Activated naive CD8-positive, alpha-beta T cell treated with anti-CD3 and anti-CD28 coated beads, Interleukin-2, amount 10 ng/mL, durations not matched to agents 7 days and 5 days (primary cell): ENCODE measurements around the gene BNC2. TPM values are rescaled to one million over a fixed set of nuclear protein-coding genes. Genes with fewer than 3 reads are reported as not detected.

ENCODE experiments used
- ATAC-seq: fragments of 150-1000 bp; cut with Tn5 transposase; one replicate; pipeline ENCODE4 v1.10.0; 2021; ENCODE audit warnings: low read depth, moderate library complexity
- POLR2A ChIA-PET: fragments of 350-600 bp; sonication (Branson Sonifier 250); formaldehyde crosslinking; loops from one replicate; lab custom pipeline; 2021; ENCODE audit warnings: antibody characterized with exemption; lab: Charles Lee
- DNase-seq: peaks from one replicate; pipeline ENCODE4 v3.0.0; 2021
- H3K27ac Mint-ChIP-seq: one replicate; pipeline ENCODE4 v1.8.0; 2022; ENCODE audit warnings: mild to moderate bottlenecking, mixed read lengths
- H3K27me3 Mint-ChIP-seq: one replicate; pipeline ENCODE4 v1.8.0; 2022; ENCODE audit warnings: mild to moderate bottlenecking, moderate library complexity, mixed read lengths
- H3K36me3 Mint-ChIP-seq: one replicate; pipeline ENCODE4 v1.8.0; 2021; ENCODE audit warnings: mild to moderate bottlenecking, mixed read lengths
- H3K4me1 Mint-ChIP-seq: one replicate; pipeline ENCODE4 v1.8.0; 2021; ENCODE audit warnings: mixed read lengths
- H3K4me3 Mint-ChIP-seq: one replicate; pipeline ENCODE4 v1.8.0; 2022; ENCODE audit warnings: mild to moderate bottlenecking, moderate library complexity, mixed read lengths
- H3K9me3 Mint-ChIP-seq: one replicate; pipeline ENCODE4 v1.8.0; 2021; ENCODE audit warnings: mixed read lengths
- total RNA-seq, 2 experiments: library from RNA; stranded (reverse); gene quantifications; one replicate each; pipeline ENCODE4 v1.2.3, GENCODE V29; 2021

The BNC2 gene
- total RNA-seq, 2 experiments from 2014 or later: not detected

GRCh38 chr9:16817002-16817401 lies 53.5 kb downstream of the BNC2 start:
- no peak for ATAC-seq
- DNase-seq: no peak
- H3K27me3 Mint-ChIP-seq: no peaks in the 10 kb centered on the region
- no peaks in the 10 kb centered on the region for H3K9me3 Mint-ChIP-seq
- H3K27ac Mint-ChIP-seq: no peak overlapping the region
- no peaks in the 10 kb centered on the region for H3K4me1 Mint-ChIP-seq
- H3K4me3 Mint-ChIP-seq: no peak overlapping the region
- POLR2A ChIA-PET: no interaction called here
- no peaks in the 10 kb centered on the region for H3K36me3 Mint-ChIP-seq

- DNase-seq: no peak
- H3K4me3 Mint-ChIP-seq: no peak overlapping the region
- no peak for ATAC-seq
- H3K4me1 Mint-ChIP-seq: no peaks in the 10 kb centered on the region
- no peaks in the 10 kb centered on the region for H3K27me3 Mint-ChIP-seq
- H3K27ac Mint-ChIP-seq: no peak overlapping the region
- POLR2A ChIA-PET: no interaction called here
- H3K36me3 Mint-ChIP-seq: no peaks in the 10 kb centered on the region
- H3K9me3 Mint-ChIP-seq: no peaks in the 10 kb centered on the region
Measured at GRCh38 chr9:16816011-16816410, 54.5 kb downstream of the BNC2 start.

GRCh38 chr9:16815079-16815478 lies 55.4 kb downstream of the BNC2 start:
- H3K4me3 Mint-ChIP-seq: no peak overlapping the region

GRCh38 chr9:16813838-16814237 lies 56.6 kb downstream of the BNC2 start:
- POLR2A ChIA-PET: no interaction called here
- H3K4me3 Mint-ChIP-seq: no peak overlapping the region
- no peaks in the 10 kb centered on the region for H3K4me1 Mint-ChIP-seq
- H3K9me3 Mint-ChIP-seq: no peaks in the 10 kb centered on the region
- no peaks in the 10 kb centered on the region for H3K36me3 Mint-ChIP-seq
- DNase-seq (no peak), ATAC-seq (no peak)
- no peak overlapping the region for H3K27ac Mint-ChIP-seq
- H3K27me3 Mint-ChIP-seq: no peaks in the 10 kb centered on the region

More at GRCh38 chr9:16815079-16815478, 55.4 kb downstream of the BNC2 start:
- ATAC-seq (no peak), DNase-seq (no peak)
- Mint-ChIP-seq H3K4me1 (no peaks in the 10 kb centered on the region), H3K36me3 (no peaks in the 10 kb centered on the region), H3K27ac (no peak overlapping the region), H3K27me3 (no peaks in the 10 kb centered on the region), H3K9me3 (no peaks in the 10 kb centered on the region)
- POLR2A ChIA-PET: no interaction called here

GRCh38 chr9:16811987-16812685 lies 58.3 kb downstream of the BNC2 start:
- no peaks in the 10 kb centered on the region for H3K4me1 Mint-ChIP-seq
- no peaks in the 10 kb centered on the region for H3K9me3 Mint-ChIP-seq
- no peaks in the 10 kb centered on the region for H3K36me3 Mint-ChIP-seq
- peaks cover 2% of the 10 kb centered on the region for H3K27me3 Mint-ChIP-seq
- DNase-seq (no peak), ATAC-seq (no peak)
- POLR2A ChIA-PET: no interaction called here
- no peak overlapping the region for H3K27ac Mint-ChIP-seq
- no peak overlapping the region for H3K4me3 Mint-ChIP-seq

GRCh38 chr9:16809912-16810610 lies 60.4 kb downstream of the BNC2 start:
- H3K4me1 Mint-ChIP-seq: no peaks in the 10 kb centered on the region

GRCh38 chr9:16806674-16807073 lies 63.8 kb downstream of the BNC2 start:
- H3K9me3 Mint-ChIP-seq: no peaks in the 10 kb centered on the region
- no peaks in the 10 kb centered on the region for H3K4me1 Mint-ChIP-seq

More at GRCh38 chr9:16809912-16810610, 60.4 kb downstream of the BNC2 start:
- Mint-ChIP-seq H3K27me3 (peaks cover 2% of the 10 kb centered on the region), H3K27ac (no peak overlapping the region), H3K9me3 (no peaks in the 10 kb centered on the region), H3K4me3 (no peak overlapping the region), H3K36me3 (no peaks in the 10 kb centered on the region)
- POLR2A ChIA-PET: no interaction called here
- no peak for DNase-seq
- ATAC-seq: no peak

GRCh38 chr9:16803648-16804047 lies 66.8 kb downstream of the BNC2 start:
- DNase-seq (no peak), ATAC-seq (no peak)
- Mint-ChIP-seq H3K4me3 (no peak overlapping the region), H3K4me1 (no peaks in the 10 kb centered on the region), H3K36me3 (no peaks in the 10 kb centered on the region), H3K9me3 (no peaks in the 10 kb centered on the region), H3K27ac (no peak overlapping the region), H3K27me3 (peaks cover 2% of the 10 kb centered on the region)
- POLR2A ChIA-PET: no interaction called here

More at GRCh38 chr9:16806674-16807073, 63.8 kb downstream of the BNC2 start:
- H3K27me3 Mint-ChIP-seq: peaks cover 2% of the 10 kb centered on the region
- no peak overlapping the region for H3K4me3 Mint-ChIP-seq
- POLR2A ChIA-PET: no interaction called here
- DNase-seq (no peak), ATAC-seq (no peak)
- H3K36me3 Mint-ChIP-seq: no peaks in the 10 kb centered on the region
- H3K27ac Mint-ChIP-seq: no peak overlapping the region

- no peaks in the 10 kb centered on the region for H3K27me3 Mint-ChIP-seq
- H3K9me3 Mint-ChIP-seq: no peaks in the 10 kb centered on the region
- no peak overlapping the region for H3K4me3 Mint-ChIP-seq
- no peak overlapping the region for H3K27ac Mint-ChIP-seq
- no peak for ATAC-seq
- POLR2A ChIA-PET: no interaction called here
- DNase-seq: no peak
- H3K4me1 Mint-ChIP-seq: no peaks in the 10 kb centered on the region
- H3K36me3 Mint-ChIP-seq: no peaks in the 10 kb centered on the region
Measured at GRCh38 chr9:16801871-16802466, 68.5 kb downstream of the BNC2 start.

- POLR2A ChIA-PET: no interaction called here
- H3K36me3 Mint-ChIP-seq: no peaks in the 10 kb centered on the region
- H3K27ac Mint-ChIP-seq: no peak overlapping the region
- no peaks in the 10 kb centered on the region for H3K9me3 Mint-ChIP-seq
- no peaks in the 10 kb centered on the region for H3K4me1 Mint-ChIP-seq
- DNase-seq (no peak), ATAC-seq (no peak)
- H3K27me3 Mint-ChIP-seq: no peaks in the 10 kb centered on the region
- no peak overlapping the region for H3K4me3 Mint-ChIP-seq
Measured at GRCh38 chr9:16796304-16796825, 74.1 kb downstream of the BNC2 start.

- Mint-ChIP-seq H3K27me3 (no peaks in the 10 kb centered on the region), H3K36me3 (no peaks in the 10 kb centered on the region), H3K9me3 (no peaks in the 10 kb centered on the region), H3K4me3 (no peak overlapping the region), H3K27ac (no peak overlapping the region), H3K4me1 (no peaks in the 10 kb centered on the region)
- ATAC-seq (no peak), DNase-seq (no peak)
- POLR2A ChIA-PET: no interaction called here
Measured at GRCh38 chr9:16794871-16795639, 75.4 kb downstream of the BNC2 start.

- Mint-ChIP-seq H3K4me3 (no peak overlapping the region), H3K4me1 (no peaks in the 10 kb centered on the region), H3K36me3 (no peaks in the 10 kb centered on the region), H3K27me3 (no peaks in the 10 kb centered on the region), H3K9me3 (no peaks in the 10 kb centered on the region), H3K27ac (no peak overlapping the region)
- DNase-seq (no peak), ATAC-seq (no peak)
- POLR2A ChIA-PET: no interaction called here
Measured at GRCh38 chr9:16794103-16794502, 76.4 kb downstream of the BNC2 start.

GRCh38 chr9:16787724-16788123 lies 82.7 kb downstream of the BNC2 start:
- POLR2A ChIA-PET: no interaction called here
- no peak for ATAC-seq
- DNase-seq: no peak
- no peaks in the 10 kb centered on the region for H3K27me3 Mint-ChIP-seq
- H3K4me3 Mint-ChIP-seq: no peak overlapping the region
- no peaks in the 10 kb centered on the region for H3K4me1 Mint-ChIP-seq
- H3K36me3 Mint-ChIP-seq: no peaks in the 10 kb centered on the region
- H3K27ac Mint-ChIP-seq: no peak overlapping the region
- no peaks in the 10 kb centered on the region for H3K9me3 Mint-ChIP-seq
